A549 (cell line): ENCODE results near the gene CARF. TPM values are rescaled to one million over a fixed set of nuclear protein-coding genes. Genes with fewer than 3 reads are reported as not detected.
"Not testable (repeated sequence)": the region's sequence is repeated elsewhere in the genome, so short reads cannot be mapped to it uniquely, and the experiment has no call there.

Source experiments
- ATAC-seq, 2 experiments: fragments of 200-7000 bp in 1 of 2; fragments of >200 bp in 1 of 2; cut with Nextera tagmentation in 1 of 2; cut with Tn5 transposase in 1 of 2; 3 replicates each; pipeline versions ENCODE4 v1.8.0 to v1.9.1; 2018 to 2020; ENCODE audit warnings: mild to moderate bottlenecking in 1 of 2, moderate library complexity in 1 of 2
- CTCF ChIA-PET: fragments of 300-600 bp; sonication (Branson Sonifier 250); formaldehyde crosslinking; extraction: SDS; loops from one replicate; lab custom pipeline; 2021; ENCODE audit warnings: antibody characterized with exemption, inconsistent platforms; lab: Yijun Ruan, JAX
- POLR2A ChIA-PET: fragments of 350-600 bp; formaldehyde crosslinking; extraction: SDS; loops from one replicate; lab custom pipeline; 2021; ENCODE audit warnings: antibody characterized with exemption, inconsistent platforms; lab: Yijun Ruan, JAX
- DNase-seq, 2 experiments: peaks; one replicate each; pipeline versions ENCODE4 v3.0.0 to v3.0.0-alpha.2; 2011 to 2016; ENCODE audit warnings: low read depth in 1 of 2, low spot score in 1 of 2
- FAIRE-seq: peaks from 2 replicates; lab custom pipeline; 2011; peaks lifted over from hg19 to GRCh38; lab: Jason Lieb, UNC
- H3K27ac ChIP-seq, 2 experiments: fragments of >200 bp; sonication (Bioruptor Twin); formaldehyde crosslinking; 3 replicates each; pipeline ENCODE4 v1.5.1; 2016 to 2017
- H3K4me1 ChIP-seq: fragments of >200 bp; sonication (Bioruptor Twin); formaldehyde crosslinking; 3 replicates; pipeline ENCODE4 v1.6.1; 2016
- H3K4me2 ChIP-seq: fragments of >200 bp; sonication (Bioruptor Twin); formaldehyde crosslinking; 3 replicates; pipeline ENCODE4 v1.6.1; 2016
- H3K4me3 ChIP-seq: fragments of >200 bp; sonication (Bioruptor Twin); formaldehyde crosslinking; 3 replicates; pipeline ENCODE4 v1.5.1; 2016
- H3K9me3 ChIP-seq: fragments of >200 bp; sonication (Bioruptor Twin); formaldehyde crosslinking; 3 replicates; pipeline ENCODE4 v1.6.1; 2016
- BHLHE40 ChIP-seq: IDR thresholded peaks from 2 replicates; pipeline ENCODE4 v1.6.1; 2012; ENCODE audit warnings: low read depth, low read length, inconsistent platforms
- CHD2 ChIP-seq: fragments of 150-350 bp; IDR thresholded peaks from 2 replicates; pipeline ENCODE4 v1.6.1; 2014; ENCODE audit warnings: low read length; ENCODE audit not compliant: partially characterized antibody
- CHD4 ChIP-seq: fragments of 200-600 bp; sonication (generic); IDR thresholded peaks from 2 replicates; pipeline ENCODE4 v1.6.1; 2016; ENCODE audit warnings: antibody characterized with exemption, mild to moderate bottlenecking, borderline replicate concordance
- FOXS1 ChIP-seq: fragments of 250-450 bp; sonication (Bioruptor Pico); IDR thresholded peaks from 2 replicates; pipeline ENCODE4 v1.5.0; 2020; ENCODE audit warnings: mild to moderate bottlenecking, moderate library complexity
- GATA3 ChIP-seq: IDR thresholded peaks from 2 replicates; pipeline ENCODE4 v1.6.1; 2012; ENCODE audit warnings: borderline replicate concordance
- JUN ChIP-seq, 2 experiments: fragments of >200 bp; sonication (Bioruptor Twin); formaldehyde crosslinking; IDR thresholded peaks; 2 replicates in 1 of 2; 3 replicates in 1 of 2; pipeline ENCODE4 v1.6.1; 2016 to 2017
- KDM5A ChIP-seq: fragments of 200-600 bp; sonication (generic); IDR thresholded peaks from 2 replicates; pipeline ENCODE4 v1.6.1; 2016; ENCODE audit warnings: antibody characterized with exemption, mild to moderate bottlenecking
- MAFK ChIP-seq: fragments of 450-650 bp; IDR thresholded peaks from 2 replicates; pipeline ENCODE4 v1.6.1; 2014; ENCODE audit not compliant: partially characterized antibody
- MYC ChIP-seq: IDR thresholded peaks from 2 replicates; pipeline ENCODE4 v1.6.1; 2012; ENCODE audit warnings: mild to moderate bottlenecking, inconsistent platforms, low read length, improper control_type of control experiment, borderline replicate concordance
- NR3C1 ChIP-seq: fragments of >200 bp; sonication (Bioruptor Twin); formaldehyde crosslinking; IDR thresholded peaks from 3 replicates; pipeline ENCODE4 v1.6.1; 2017
- POLR2AphosphoS2 ChIP-seq: conservative IDR thresholded peaks from 2 replicates; pipeline ENCODE4 v1.6.1; 2012; ENCODE audit warnings: low read length, improper control_type of control experiment, inconsistent platforms
- RCOR1 ChIP-seq: fragments of 150-350 bp; IDR thresholded peaks from 2 replicates; pipeline ENCODE4 v1.6.1; 2014; ENCODE audit warnings: antibody characterized with exemption, low read length, low read depth
- RNF2 ChIP-seq: fragments of 200-600 bp; sonication (generic); IDR thresholded peaks from 2 replicates; pipeline ENCODE4 v1.6.1; 2016; ENCODE audit warnings: low read depth, mild to moderate bottlenecking, antibody characterized with exemption, moderate library complexity, borderline replicate concordance
- SMC3 ChIP-seq: fragments of >200 bp; sonication (Bioruptor Twin); formaldehyde crosslinking; IDR thresholded peaks from 3 replicates; pipeline ENCODE4 v1.6.1; 2018; ENCODE audit warnings: inconsistent platforms
- SREBF2 ChIP-seq: fragments of 450-650 bp; IDR thresholded peaks from 2 replicates; pipeline ENCODE4 v1.6.1; 2014; ENCODE audit warnings: mild to moderate bottlenecking, moderate library complexity
- TFCP2L1 ChIP-seq: fragments of 250-450 bp; sonication (Bioruptor Pico); IDR thresholded peaks from 2 replicates; pipeline ENCODE4 v1.5.0; 2021; ENCODE audit warnings: mild to moderate bottlenecking
- ZNF302 ChIP-seq: fragments of 250-450 bp; sonication (Bioruptor Pico); IDR thresholded peaks from 2 replicates; pipeline ENCODE4 v1.9.0; 2021; ENCODE audit warnings: inconsistent platforms, mild to moderate bottlenecking, moderate library complexity
- WGBS: methylation state at CpG from one replicate; pipeline ENCODE4 v1.1.6; 2017; ENCODE audit errors: missing lambda C conversion rate; 5-methylcytosine and 5-hydroxymethylcytosine counted together
- polyA plus RNA-seq, 4 experiments: library from polyadenylated mRNA; depleted of rRNA in 3 of 4; stranded (reverse); fragments of >200 nt; fragmentation: RNase III in 1 of 4; extraction: RNeasy Plus Mini Kit Qiagen cat#74134 plus additional on column Dnase treatment in 1 of 4; gene quantifications; 2 replicates in 3 of 4; 3 replicates in 1 of 4; pipeline ENCODE4 v1.2.3, GENCODE V29; 2011 to 2017
- TF ChIP-seq, protein P1 (sequence below): fragments of 250-450 bp; sonication (Bioruptor Pico); IDR thresholded peaks from 2 replicates; pipeline ENCODE4 v1.5.0; 2021; ENCODE audit warnings: mild to moderate bottlenecking, moderate library complexity, borderline replicate concordance
- TF ChIP-seq, protein P2 (sequence below): fragments of >200 bp; sonication (Bioruptor Twin); formaldehyde crosslinking; IDR thresholded peaks from 3 replicates; pipeline ENCODE4 v1.6.1; 2016

Gene CARF
- polyA plus RNA-seq, 2 of the 4 experiments (the other 2 are of a cell fraction), result 2.1 to 6.0 TPM

DNA sequence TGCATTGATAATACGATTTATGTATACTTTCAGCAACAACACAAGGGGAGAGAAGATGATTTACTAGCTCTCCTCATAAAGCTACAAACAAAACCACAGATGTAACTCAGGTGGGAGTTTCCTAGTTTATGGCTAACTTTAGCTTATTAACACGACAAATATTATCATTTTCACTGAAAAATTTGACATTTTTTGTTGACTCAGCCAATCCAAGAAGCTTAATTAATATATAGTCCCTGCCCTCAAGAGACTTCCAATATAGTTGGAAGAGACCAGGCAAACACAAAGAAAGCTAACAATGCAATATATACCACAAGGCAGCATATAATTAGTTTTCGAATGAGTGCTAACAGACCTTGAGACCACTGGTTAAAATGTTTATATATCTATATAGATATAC is 1.4 kb upstream of the CARF start:
- 16% methylated on average over 3 of the region's 3 CpGs for WGBS
- 0 out of 3 replicates have a peak, but pooled peaks cover 1% of the 10 kb centered on the region for H3K9me3 ChIP-seq
- POLR2A ChIA-PET, result interaction anchor here (0.5 kb wide), 1 partner anchor 258 kb away, joined by 6 read pairs; no protein-coding TSS in a partner anchor
- H3K27ac ChIP-seq, result peak overlapping the region; percentile 86 to 95
- FAIRE-seq, result no peak
- peak overlapping the region; percentile 84 for H3K4me3 ChIP-seq
- H3K4me2 ChIP-seq, result peak overlapping the region; percentile 81
- peaks cover 15% of the 10 kb centered on the region; the same call in 1 of the 3 replicates for H3K4me1 ChIP-seq
- no peak for DNase-seq
- no peak for TF ChIP-seq BHLHE40
- peak; percentile 77 for TF ChIP-seq MAFK
- no peak for ATAC-seq
- CTCF ChIA-PET, result interaction anchor here (1.0 to 1.4 kb wide), 3 partner anchors 38 to 338 kb away, joined by 3 to 4 read pairs (median 4); no protein-coding TSS in a partner anchor

DNA sequence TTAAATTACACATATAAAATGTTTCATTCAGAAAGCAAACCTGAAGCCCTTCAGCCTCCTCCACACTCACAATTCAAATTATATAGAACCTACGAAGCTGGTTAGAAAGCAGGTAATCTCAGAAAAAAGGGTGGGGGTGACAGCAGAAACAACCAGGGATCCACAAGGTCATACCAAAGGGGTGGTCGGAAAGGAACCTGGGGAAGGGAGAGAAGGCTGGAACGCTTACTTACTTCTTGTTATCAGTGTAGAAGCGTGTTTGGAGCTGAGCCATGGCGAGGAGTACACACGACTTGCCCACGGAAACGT is 918 bp upstream of the CARF start:
- Histone ChIP-seq H3K4me1 (peaks cover 15% of the 10 kb centered on the region; the same call in 1 of the 3 replicates), H3K4me3 (peak overlapping the region; percentile 84), H3K27ac (peak overlapping the region; percentile 86 to 95), H3K9me3 (no peaks in the 10 kb centered on the region), H3K4me2 (peak overlapping the region; percentile 81)
- ChIA-PET CTCF (interaction anchor here (1.0 to 1.4 kb wide), 3 partner anchors 38 to 338 kb away, joined by 3 to 4 read pairs (median 4); no protein-coding TSS in a partner anchor), POLR2A (interaction anchor here (0.5 to 0.9 kb wide), 3 partner anchors 91 to 258 kb away, joined by 3 to 6 read pairs (median 3); partner anchors contain the start of gene NBEAL1)
- under 1% methylated on average over 8 of the region's 8 CpGs for WGBS
- FAIRE-seq (no peak), DNase-seq (no peak), ATAC-seq (peak; percentile 14 to 28; a peak in 5 of 6 replicates)
- no peak for TF ChIP-seq GATA3
- no peak for TF ChIP-seq RCOR1
- TF ChIP-seq RNF2, result no peak
- TF ChIP-seq CHD4, result no peak
- TF ChIP-seq MYC, result no peak
- TF ChIP-seq SREBF2, result no peak
- TF ChIP-seq, protein P1, sequence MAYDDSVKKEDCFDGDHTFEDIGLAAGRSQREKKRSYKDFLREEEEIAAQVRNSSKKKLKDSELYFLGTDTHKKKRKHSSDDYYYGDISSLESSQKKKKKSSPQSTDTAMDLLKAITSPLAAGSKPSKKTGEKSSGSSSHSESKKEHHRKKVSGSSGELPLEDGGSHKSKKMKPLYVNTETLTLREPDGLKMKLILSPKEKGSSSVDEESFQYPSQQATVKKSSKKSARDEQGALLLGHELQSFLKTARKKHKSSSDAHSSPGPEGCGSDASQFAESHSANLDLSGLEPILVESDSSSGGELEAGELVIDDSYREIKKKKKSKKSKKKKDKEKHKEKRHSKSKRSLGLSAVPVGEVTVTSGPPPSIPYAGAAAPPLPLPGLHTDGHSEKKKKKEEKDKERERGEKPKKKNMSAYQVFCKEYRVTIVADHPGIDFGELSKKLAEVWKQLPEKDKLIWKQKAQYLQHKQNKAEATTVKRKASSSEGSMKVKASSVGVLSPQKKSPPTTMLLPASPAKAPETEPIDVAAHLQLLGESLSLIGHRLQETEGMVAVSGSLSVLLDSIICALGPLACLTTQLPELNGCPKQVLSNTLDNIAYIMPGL, result no peak
- TF ChIP-seq TFCP2L1 (CRISPR knock-in tag), result no peak
- TF ChIP-seq, protein P2, sequence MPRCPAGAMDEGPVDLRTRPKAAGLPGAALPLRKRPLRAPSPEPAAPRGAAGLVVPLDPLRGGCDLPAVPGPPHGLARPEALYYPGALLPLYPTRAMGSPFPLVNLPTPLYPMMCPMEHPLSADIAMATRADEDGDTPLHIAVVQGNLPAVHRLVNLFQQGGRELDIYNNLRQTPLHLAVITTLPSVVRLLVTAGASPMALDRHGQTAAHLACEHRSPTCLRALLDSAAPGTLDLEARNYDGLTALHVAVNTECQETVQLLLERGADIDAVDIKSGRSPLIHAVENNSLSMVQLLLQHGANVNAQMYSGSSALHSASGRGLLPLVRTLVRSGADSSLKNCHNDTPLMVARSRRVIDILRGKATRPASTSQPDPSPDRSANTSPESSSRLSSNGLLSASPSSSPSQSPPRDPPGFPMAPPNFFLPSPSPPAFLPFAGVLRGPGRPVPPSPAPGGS, result no peak
- TF ChIP-seq POLR2AphosphoS2, result no peak
- no peak for TF ChIP-seq CHD2
- TF ChIP-seq FOXS1 (CRISPR knock-in tag), result no peak
- no peak for TF ChIP-seq ZNF302
- no peak for TF ChIP-seq SMC3
- TF ChIP-seq NR3C1, result no peak
- no peak for TF ChIP-seq KDM5A
- TF ChIP-seq JUN (IDR thresholded peaks at IDR 0.05), result no peak

DNA sequence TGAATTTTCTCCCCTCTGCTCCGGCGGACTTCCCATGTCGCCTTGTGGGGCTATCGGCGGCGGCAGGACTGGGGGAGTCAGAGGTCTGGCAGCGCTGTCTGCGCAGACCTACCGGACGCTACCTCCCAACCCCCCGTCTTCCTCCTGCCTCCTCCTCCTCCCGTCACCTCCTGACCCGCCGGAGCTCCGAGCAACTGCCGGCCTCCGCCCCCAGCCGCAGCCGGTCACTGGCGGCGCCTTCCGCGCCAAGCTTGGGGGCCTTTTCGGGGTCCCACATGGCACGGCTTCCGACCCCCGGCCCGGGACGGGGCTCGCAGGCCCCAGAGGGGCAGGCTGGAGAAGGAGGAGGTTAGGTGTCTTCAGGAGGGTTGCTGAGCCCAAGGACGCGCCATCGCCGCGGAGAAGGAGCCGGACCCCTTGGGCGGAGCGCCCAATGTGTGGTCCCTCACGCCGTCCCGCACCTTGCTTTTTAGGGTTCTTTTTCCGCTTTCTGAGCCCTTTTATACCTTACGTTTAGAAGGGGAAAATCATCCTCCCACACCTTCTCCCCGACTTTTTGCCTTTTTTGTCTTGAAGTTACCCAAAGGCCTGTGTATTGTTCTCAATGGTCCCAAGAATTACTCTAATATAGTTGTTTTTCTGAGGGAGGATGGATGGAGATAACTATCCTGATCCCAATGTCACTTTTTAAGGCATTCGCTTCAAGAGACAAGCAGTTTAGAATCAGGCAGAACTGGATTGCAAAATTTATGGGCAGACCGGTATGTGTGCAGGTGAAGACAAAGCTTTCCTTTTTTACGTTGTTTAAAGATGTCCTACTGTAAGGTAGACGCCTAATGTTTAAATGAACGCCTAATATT is 497 bp downstream of the CARF start:
- not testable (repeated sequence) for H3K9me3 ChIP-seq, FAIRE-seq
- peak overlapping the region; percentile 84 for H3K4me3 ChIP-seq
- ATAC-seq (peak; percentile 87), DNase-seq (peak in 1 of 2 experiments; percentile 31)
- peak overlapping the region; percentile 86 to 95 for H3K27ac ChIP-seq
- ChIA-PET CTCF (interaction anchor here (0.8 kb wide), 1 partner anchor 184 kb away, joined by 3 read pairs; no protein-coding TSS in a partner anchor), POLR2A (interaction anchor here (0.6 kb wide), 1 partner anchor 49 kb away, joined by 3 read pairs; no protein-coding TSS in a partner anchor)
- 4% methylated on average over 8 of the region's 49 CpGs for WGBS
- peaks cover 15% of the 10 kb centered on the region; the same call in 1 of the 3 replicates for H3K4me1 ChIP-seq
- H3K4me2 ChIP-seq, result peak overlapping the region; percentile 68
